ENCODE results near the gene TRIM14. TPM values are rescaled to one million over a fixed set of nuclear protein-coding genes. Genes with fewer than 3 reads are reported as not detected.

Gene TRIM14
- total RNA-seq, 1 experiment from 2014 or later: 12.5 TPM

GRCh38 chr9:98162613-98163012 is 43.6 kb upstream of the TRIM14 start:
- Histone ChIP-seq H3K14ac (ENCODE audit: insufficient read depth, low read length) (no peak overlapping the region; the same call in 1 of the 2 replicates), H2BK20ac (ENCODE audit: low read depth, low read length, poor library complexity, severe bottlenecking) (no peak overlapping the region), H3K27me3 (ENCODE audit: insufficient read depth, low read length) (no peaks in the 10 kb centered on the region), H4K8ac (replicated peaks; ENCODE audit: insufficient read length, low read depth, low read length) (no peak overlapping the region), H3K4me1 (ENCODE audit: insufficient read depth, low read length) (0 out of 2 replicates have a peak, but pooled peaks cover 2% of the 10 kb centered on the region), H3K18ac (ENCODE audit: insufficient read length, low read depth, low read length) (no peak overlapping the region), H3K79me1 (ENCODE audit: insufficient read depth, low read depth, low read length, poor library complexity, severe bottlenecking) (no peaks in the 10 kb centered on the region), H3K9ac (ENCODE audit: extremely low read depth, insufficient read length, low read length) (no peak overlapping the region), H2BK15ac (ENCODE audit: low read depth, low read length) (no peak overlapping the region), H3T11ph (ENCODE audit: low read length) (no peak overlapping the region), H4K5ac (ENCODE audit: insufficient read length, low read depth, low read length) (no peak overlapping the region), H3K9me3 (ENCODE audit: control insufficient read depth, low read depth, low read length) (no peaks in the 10 kb centered on the region), H4K91ac (ENCODE audit: insufficient read length, low read depth, low read length) (no peak overlapping the region), H4K20me1 (ENCODE audit: control insufficient read depth, insufficient read depth, insufficient read length) (no peaks in the 10 kb centered on the region), H3K79me2 (ENCODE audit: insufficient read depth, low read length) (no peaks in the 10 kb centered on the region; the same call in none of the 2 replicates), H3K4me2 (ENCODE audit: insufficient read depth, insufficient read length, low read length) (no peak overlapping the region), H3K56ac (ENCODE audit: insufficient read length, low read depth, low read length) (no peak overlapping the region), H3K4ac (ENCODE audit: low read depth, low read length) (no peak overlapping the region), H3K23ac (ENCODE audit: insufficient read length, low read depth, low read length) (no peak overlapping the region), H3K27ac (ENCODE audit: insufficient read length, low read depth, low read length) (no peak overlapping the region), H2AFZ (ENCODE audit: low read length) (no peak overlapping the region), H3K23me2 (ENCODE audit: insufficient read length, low read depth, low read length, poor library complexity, severe bottlenecking) (no peaks in the 10 kb centered on the region), H2BK12ac (ENCODE audit: insufficient read length, low read depth, low read length) (no peak overlapping the region), H2BK5ac (ENCODE audit: insufficient read length, low read length) (no peak overlapping the region), H2BK120ac (ENCODE audit: low read depth, low read length, poor library complexity, severe bottlenecking) (no peak overlapping the region), H2AK5ac (ENCODE audit: insufficient read length, low read length) (no peak overlapping the region)
- H3K36me3 Mint-ChIP-seq (ENCODE audit: insufficient read depth in 1 of 3, low read depth in 3 of 3): 0 out of 7 replicates have a peak, but pooled peaks cover 0 to 2% (median 0%) of the 10 kb centered on the region in 3 experiments
- H3K27me3 Mint-ChIP-seq (ENCODE audit: low read depth): no peaks in the 10 kb centered on the region
- DNase-seq: no peak
- peak overlapping the region in 1 of 3 experiments; percentile 46; a peak in 1 of 7 replicates for H3K27ac Mint-ChIP-seq
- no CpG with 5 or more reads among the region's 12 CpGs for WGBS (ENCODE audit: extremely low coverage, insufficient read length, low lambda C conversion rate)
- peaks cover 3 to 12% of the 10 kb centered on the region in 2 experiments; a peak in 3 of 4 replicates for H3K4me1 Mint-ChIP-seq
- TF ChIP-seq CTCF (conservative IDR thresholded peaks at IDR 0.05): no peak
- H3K9me3 Mint-ChIP-seq: no peaks in the 10 kb centered on the region
- H3K4me3 Mint-ChIP-seq: no peak overlapping the region; a peak in 1 of 5 replicates
